Measurements from ENCODE around the gene EPHB2. TPM values are rescaled to one million over a fixed set of nuclear protein-coding genes. Genes with fewer than 3 reads are reported as not detected.

Gene EPHB2
- total and polyA plus RNA-seq, 2 donors (not counting 3 experiments of a cell fraction or from before 2014, with no cell fraction given) = 50.8 to 69.1 TPM

DNA sequence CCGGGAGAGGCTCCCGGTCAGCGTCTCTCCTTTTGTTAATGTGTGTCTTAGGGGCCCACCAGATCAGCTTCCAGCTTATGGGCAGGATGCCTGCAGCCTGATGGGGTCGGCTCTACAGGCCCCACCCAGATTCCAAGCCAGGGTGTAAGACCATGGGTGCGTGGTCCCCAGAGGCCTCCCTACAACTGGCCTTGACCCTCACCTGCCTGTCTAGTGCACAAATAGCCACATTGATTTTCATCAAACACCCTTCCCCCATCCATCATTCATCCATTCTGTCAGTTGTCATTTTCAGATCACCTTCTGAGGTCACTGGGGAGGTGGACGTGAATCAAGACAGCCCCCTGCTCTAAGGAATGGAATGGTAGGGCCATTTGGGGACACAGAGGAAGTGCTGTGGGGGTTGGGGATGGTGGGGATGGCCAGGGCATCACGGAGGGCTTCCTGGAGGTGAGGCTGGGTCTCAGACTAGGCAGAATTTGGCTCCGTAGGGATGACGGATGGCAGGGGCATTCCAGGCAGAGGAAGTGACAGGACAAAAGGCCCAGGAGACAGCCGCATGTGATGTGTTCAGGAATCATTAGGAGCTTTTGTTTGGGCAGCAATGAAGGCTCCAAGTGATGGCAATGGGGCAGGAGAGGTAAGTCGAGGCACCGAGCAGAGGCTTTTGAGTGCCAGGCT lies 118.8 kb downstream of the EPHB2 start:
- dilution Hi-C loops (cut with MboI; ENCODE audit: extremely low pct_ligation_motif_present, low sequenced_read_pairs) (no loop called here), intact Hi-C loops (cut with micrococcal nuclease) (no loop called here)
- Histone ChIP-seq H3K4me1 (ENCODE audit: control insufficient read depth, extremely low read depth, insufficient read depth, low read length) (peaks cover 42% of the 10 kb centered on the region), H3K4me2 (ENCODE audit: insufficient read depth, low read length) (no peak overlapping the region), H3K27ac (ENCODE audit: insufficient read depth, low read depth, low read length) (peak overlapping the region; percentile 22), H3K9me3 (replicated peaks; ENCODE audit: control insufficient read depth, insufficient read depth, low read length) (no peaks in the 10 kb centered on the region), H3K9me1 (replicated peaks; ENCODE audit: control insufficient read depth, extremely low read depth, insufficient read depth, low read length) (no peaks in the 10 kb centered on the region), H2AFZ (ENCODE audit: low read depth, low read length) (no peak overlapping the region), H3K9ac (replicated peaks; ENCODE audit: extremely low read depth, insufficient read depth, low read length) (no peak overlapping the region), H3K4me3 (replicated peaks in 1 of 3; ENCODE audit: insufficient read depth in 1 of 3, low read depth in 1 of 3, low read length in 3 of 3) (no peak overlapping the region), H3K79me2 (ENCODE audit: control insufficient read depth, insufficient read depth, low read length) (peaks cover 2% of the 10 kb centered on the region), H4K20me1 (replicated peaks; ENCODE audit: control insufficient read depth, extremely low read depth, insufficient read depth, low read length) (no peaks in the 10 kb centered on the region), H3K27me3 (ENCODE audit: control insufficient read depth in 2 of 2, insufficient read depth in 2 of 2, low read length in 2 of 2) (no peaks in the 10 kb centered on the region), H3K36me3 (ENCODE audit: control insufficient read depth in 2 of 2, extremely low read depth in 1 of 2, insufficient read depth in 2 of 2, low read length in 2 of 2) (no peaks in the 10 kb centered on the region)
- DNase-seq (ENCODE audit: low read depth, low spot score) = no peak
- BruUV-seq (replicated peaks) = no TSS peak
- ChIA-PET POLR2A (no interaction called here), CTCF (no interaction called here)
- peak; percentile 26 for FAIRE-seq
- TF ChIP-seq GATA2 (IDR thresholded peaks at IDR 0.05; ENCODE audit: insufficient read depth, insufficient read length, low read depth, low read length) = no peak
- TF ChIP-seq EZH2 (IDR thresholded peaks at IDR 0.05; ENCODE audit: borderline replicate concordance, low read depth, low read length, severe bottlenecking) = no peak
- no peak for TF ChIP-seq POLR2AphosphoS5 (IDR thresholded peaks at IDR 0.05; ENCODE audit: insufficient read depth, low read depth, low read length)
- no peak for TF ChIP-seq FOS (IDR thresholded peaks at IDR 0.05; ENCODE audit: borderline replicate concordance, insufficient read depth, low read length)
- TF ChIP-seq, protein P1, sequence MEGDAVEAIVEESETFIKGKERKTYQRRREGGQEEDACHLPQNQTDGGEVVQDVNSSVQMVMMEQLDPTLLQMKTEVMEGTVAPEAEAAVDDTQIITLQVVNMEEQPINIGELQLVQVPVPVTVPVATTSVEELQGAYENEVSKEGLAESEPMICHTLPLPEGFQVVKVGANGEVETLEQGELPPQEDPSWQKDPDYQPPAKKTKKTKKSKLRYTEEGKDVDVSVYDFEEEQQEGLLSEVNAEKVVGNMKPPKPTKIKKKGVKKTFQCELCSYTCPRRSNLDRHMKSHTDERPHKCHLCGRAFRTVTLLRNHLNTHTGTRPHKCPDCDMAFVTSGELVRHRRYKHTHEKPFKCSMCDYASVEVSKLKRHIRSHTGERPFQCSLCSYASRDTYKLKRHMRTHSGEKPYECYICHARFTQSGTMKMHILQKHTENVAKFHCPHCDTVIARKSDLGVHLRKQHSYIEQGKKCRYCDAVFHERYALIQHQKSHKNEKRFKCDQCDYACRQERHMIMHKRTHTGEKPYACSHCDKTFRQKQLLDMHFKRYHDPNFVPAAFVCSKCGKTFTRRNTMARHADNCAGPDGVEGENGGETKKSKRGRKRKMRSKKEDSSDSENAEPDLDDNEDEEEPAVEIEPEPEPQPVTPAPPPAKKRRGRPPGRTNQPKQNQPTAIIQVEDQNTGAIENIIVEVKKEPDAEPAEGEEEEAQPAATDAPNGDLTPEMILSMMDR (IDR thresholded peaks at IDR 0.05; ENCODE audit: extremely low read depth in 1 of 2, insufficient read depth in 1 of 2, low read depth in 1 of 2, low read length in 2 of 2) = no peak
- no peak for TF ChIP-seq POLR2A (IDR thresholded peaks at IDR 0.05; ENCODE audit: low read depth, low read length)
- no peak for TF ChIP-seq MYC (IDR thresholded peaks at IDR 0.05; ENCODE audit: low read depth, low read length)
- no peak for TF ChIP-seq JUN (IDR thresholded peaks at IDR 0.05; ENCODE audit: borderline replicate concordance, insufficient read depth, insufficient read length, low read depth)
